Activated CD4-positive, alpha-beta memory T cell treated with anti-CD3 and anti-CD28 coated beads for 36 hours (primary cell): ENCODE results near the gene SLC25A6. TPM values are rescaled to one million over a fixed set of nuclear protein-coding genes. Genes with fewer than 3 reads are reported as not detected.
"Not testable (repeated sequence)": the region's sequence is repeated elsewhere in the genome, so short reads cannot be mapped to it uniquely, and the experiment has no call there.

Source experiments
- CTCF ChIA-PET: fragments of 350-600 bp; sonication (Branson Sonifier 250); formaldehyde crosslinking; loops from one replicate; lab custom pipeline; 2021; ENCODE audit warnings: antibody characterized with exemption, inconsistent platforms; lab: Charles Lee
- POLR2A ChIA-PET: fragments of 350-600 bp; sonication (Branson Sonifier 250); formaldehyde crosslinking; loops from one replicate; lab custom pipeline; 2021; ENCODE audit warnings: antibody characterized with exemption; lab: Charles Lee
- DNase-seq: peaks from one replicate; pipeline ENCODE4 v3.0.0-alpha.2; 2020
- H3K27ac Mint-ChIP-seq: one replicate; pipeline ENCODE4 v1.8.0; 2021; ENCODE audit warnings: mixed read lengths
- H3K27me3 Mint-ChIP-seq: one replicate; pipeline ENCODE4 v1.8.0; 2021; ENCODE audit warnings: mixed read lengths
- H3K36me3 Mint-ChIP-seq: one replicate; pipeline ENCODE4 v1.8.0; 2021; ENCODE audit warnings: mixed read lengths
- H3K4me1 Mint-ChIP-seq: one replicate; pipeline ENCODE4 v1.8.0; 2021; ENCODE audit warnings: low read depth, mixed read lengths
- H3K4me3 Mint-ChIP-seq: one replicate; pipeline ENCODE4 v1.8.0; 2021; ENCODE audit warnings: mild to moderate bottlenecking, mixed read lengths
- H3K9me3 Mint-ChIP-seq: one replicate; pipeline ENCODE4 v1.8.0; 2021; ENCODE audit warnings: mixed read lengths
- intact Hi-C: fragments of 100-400 bp; cut with micrococcal nuclease; formaldehyde crosslinking; loops from one replicate; pipeline ENCODE4 v1.15.1; 2023
- total RNA-seq, 2 experiments: library from RNA; stranded (reverse); gene quantifications; one replicate each; pipeline ENCODE4 v1.2.3, GENCODE V29; 2021

Gene SLC25A6
- total RNA-seq, 2 experiments from 2014 or later = 399 to 407 TPM

DNA sequence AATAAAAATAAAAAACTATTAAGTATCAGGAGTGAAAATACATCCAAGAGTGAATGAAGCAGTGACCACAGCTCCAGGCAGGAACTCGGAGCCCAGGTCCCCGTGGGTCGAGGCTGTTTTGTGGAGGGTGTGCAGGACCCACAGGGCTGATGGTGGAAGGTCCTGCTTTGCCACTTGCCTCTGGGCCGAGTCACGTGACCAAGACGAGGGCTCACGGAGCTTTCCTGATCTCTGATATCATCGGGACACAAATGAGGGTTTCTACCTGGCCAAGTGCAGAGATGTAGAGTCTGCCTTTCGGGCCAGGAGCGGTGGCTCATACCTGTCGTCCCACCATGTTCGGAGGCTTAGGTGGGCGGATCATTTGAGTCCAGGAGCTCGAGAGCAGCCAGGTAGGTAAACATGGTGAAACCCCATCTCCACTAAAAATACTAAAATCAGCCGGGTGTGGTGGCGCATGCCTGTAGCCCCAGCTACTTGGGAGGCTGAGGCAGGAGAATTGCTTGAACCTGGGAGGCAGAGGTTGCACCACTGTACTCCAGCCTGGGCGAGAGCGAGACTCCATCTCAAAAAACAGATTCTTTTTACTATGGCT, 7.2 kb downstream of the SLC25A6 start:
- H3K27ac Mint-ChIP-seq = no peak overlapping the region
- DNase-seq = no peak
- peaks cover 25% of the 10 kb centered on the region for H3K4me1 Mint-ChIP-seq
- ChIA-PET POLR2A (no interaction called here), CTCF (no interaction called here)
- peaks cover 48% of the 10 kb centered on the region for H3K36me3 Mint-ChIP-seq
- no peak overlapping the region for H3K4me3 Mint-ChIP-seq
- H3K9me3 Mint-ChIP-seq = no peaks in the 10 kb centered on the region
- H3K27me3 Mint-ChIP-seq = no peaks in the 10 kb centered on the region
- intact Hi-C loops = no loop called here

DNA sequence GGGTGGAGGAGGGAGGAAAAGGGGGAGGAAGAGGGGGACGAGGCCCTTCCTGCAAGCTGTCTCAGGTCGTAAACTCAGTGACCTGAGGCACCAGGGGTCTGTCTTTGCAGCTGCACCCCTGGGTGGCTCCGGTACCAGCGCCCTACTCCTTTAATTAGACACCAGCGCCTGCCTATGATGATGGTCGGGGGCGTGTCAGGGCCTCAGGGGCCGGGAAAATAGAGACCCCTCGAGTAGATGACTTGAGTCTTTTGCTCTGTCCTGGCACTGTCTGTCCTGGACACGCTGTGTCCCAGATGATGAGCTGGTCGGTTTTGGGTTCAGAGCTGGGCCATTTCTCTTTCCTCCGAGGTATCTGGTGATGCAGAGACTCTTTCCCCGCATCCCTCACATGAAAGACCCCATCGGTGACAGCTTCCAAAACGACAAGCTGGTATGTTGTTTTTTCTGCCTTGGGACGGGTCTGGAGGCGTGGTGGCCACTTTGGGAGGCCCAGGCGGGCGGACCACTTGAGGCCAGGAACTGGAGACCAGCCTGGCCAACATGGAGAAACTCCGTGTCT, 11.2 kb downstream of the SLC25A6 start:
- ChIA-PET POLR2A (no interaction called here), CTCF (no interaction called here)
- Mint-ChIP-seq H3K36me3 (peaks cover 12% of the 10 kb centered on the region), H3K9me3 (no peaks in the 10 kb centered on the region), H3K27me3 (no peaks in the 10 kb centered on the region), H3K27ac (no peak overlapping the region), H3K4me1 (peaks cover 4% of the 10 kb centered on the region), H3K4me3 (no peak overlapping the region)
- intact Hi-C loops = no loop called here
- DNase-seq = no peak

DNA sequence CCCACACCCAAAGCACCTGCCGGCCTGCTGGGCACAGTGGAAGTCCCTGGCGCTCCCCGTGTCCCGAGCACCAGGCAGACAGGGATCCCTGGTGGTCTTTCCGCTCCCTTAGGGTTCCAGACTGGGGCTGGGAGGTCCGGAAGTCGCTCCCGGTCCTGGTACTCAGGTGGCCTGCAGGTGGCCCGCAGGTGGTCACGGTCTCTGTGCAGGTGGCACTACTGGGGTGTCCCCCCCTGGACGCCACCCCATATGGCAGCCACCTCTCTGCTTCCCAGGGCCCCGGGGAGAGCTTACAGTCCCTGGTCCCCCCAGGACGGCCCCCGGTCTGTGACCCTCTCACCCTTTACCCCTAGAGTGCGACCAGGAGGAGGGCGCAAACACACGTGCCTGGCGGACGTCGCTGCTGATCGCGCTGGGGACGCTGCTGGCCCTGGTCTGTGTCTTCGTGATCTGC, 13.6 kb downstream of the SLC25A6 start:
- Mint-ChIP-seq H3K27ac (no peak overlapping the region), H3K36me3 (no peaks in the 10 kb centered on the region), H3K4me1 (peaks cover 3% of the 10 kb centered on the region), H3K4me3 (no peak overlapping the region), H3K27me3 (no peaks in the 10 kb centered on the region), H3K9me3 (no peaks in the 10 kb centered on the region)
- ChIA-PET POLR2A (no interaction called here), CTCF (no interaction called here)
- intact Hi-C loops = no loop called here
- DNase-seq = no peak

DNA sequence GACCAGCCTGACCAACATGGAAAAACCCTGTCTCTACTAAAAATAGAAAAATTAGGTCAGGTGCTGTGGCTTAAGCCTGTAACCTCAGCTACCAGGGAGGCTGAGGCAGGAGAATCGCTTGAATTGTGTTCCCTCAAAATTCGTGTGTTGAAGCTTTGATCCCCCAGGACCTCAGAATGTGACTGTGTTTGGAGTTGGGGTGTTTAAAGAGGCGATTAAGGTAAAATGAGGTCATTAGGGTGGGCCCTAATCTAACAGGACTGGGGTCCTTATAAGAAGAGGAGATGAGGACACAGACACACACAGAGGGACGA, 23.6 kb downstream of the SLC25A6 start:
- Mint-ChIP-seq H3K4me1 (no peaks in the 10 kb centered on the region), H3K27ac (no peak overlapping the region)
- POLR2A ChIA-PET = no interaction called here

DNA sequence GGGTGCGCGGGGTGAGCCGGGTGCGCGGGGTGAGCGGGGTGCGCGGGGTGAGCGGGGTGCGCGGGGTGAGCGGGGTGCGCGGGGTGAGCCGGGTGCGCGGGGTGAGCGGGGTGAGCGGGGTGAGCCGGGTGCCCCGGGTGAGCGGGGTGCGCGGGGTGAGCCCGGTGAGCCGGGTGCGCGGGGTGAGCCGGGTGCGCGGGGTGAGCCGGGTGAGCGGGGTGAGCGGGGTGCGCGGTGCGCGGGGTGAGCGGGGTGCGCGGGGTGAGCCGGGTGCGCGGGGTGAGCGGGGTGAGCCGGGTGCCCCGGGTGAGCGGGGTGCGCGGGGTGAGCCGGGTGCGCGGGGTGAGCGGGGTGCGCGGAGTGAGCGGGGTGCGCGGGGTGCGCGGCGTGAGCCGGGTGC, 25.6 kb downstream of the SLC25A6 start:
- H3K9me3 Mint-ChIP-seq, H3K27ac Mint-ChIP-seq, POLR2A ChIA-PET, DNase-seq, CTCF ChIA-PET, H3K36me3 Mint-ChIP-seq, H3K4me1 Mint-ChIP-seq, H3K4me3 Mint-ChIP-seq, intact Hi-C loops, H3K27me3 Mint-ChIP-seq: not testable (repeated sequence)

More for the DNA sequence above, 23.6 kb downstream of the SLC25A6 start:
- intact Hi-C loops = no loop called here
- H3K36me3 Mint-ChIP-seq = peaks cover 6% of the 10 kb centered on the region
- CTCF ChIA-PET = no interaction called here
- no peak for DNase-seq
- H3K4me3 Mint-ChIP-seq = no peak overlapping the region
- no peaks in the 10 kb centered on the region for H3K27me3 Mint-ChIP-seq
- H3K9me3 Mint-ChIP-seq = no peaks in the 10 kb centered on the region

DNA sequence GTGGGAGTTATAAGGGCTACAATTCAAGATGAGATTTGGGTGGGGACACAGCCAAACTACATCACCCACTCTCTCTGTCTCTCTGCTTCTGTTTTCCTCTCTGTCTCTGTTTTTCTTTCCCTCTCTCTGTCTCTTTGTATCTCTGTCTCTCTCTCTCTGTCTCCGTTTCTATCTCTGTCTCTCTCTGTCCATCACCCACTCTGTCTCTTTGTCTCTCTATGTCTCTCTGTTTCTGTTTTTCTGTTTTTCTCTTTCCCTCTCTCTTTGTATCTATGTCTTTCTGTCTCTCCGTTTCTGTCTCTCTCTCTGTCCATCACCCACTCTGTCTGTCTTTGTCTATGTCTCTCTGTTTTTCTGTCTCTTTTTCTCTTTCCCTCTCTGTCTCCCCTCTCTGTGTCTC, 30.0 kb downstream of the SLC25A6 start:
- ChIA-PET CTCF (no interaction called here), POLR2A (no interaction called here)
- Mint-ChIP-seq H3K4me3 (no peak overlapping the region), H3K36me3 (peaks cover 13% of the 10 kb centered on the region), H3K4me1 (no peaks in the 10 kb centered on the region), H3K27me3 (no peaks in the 10 kb centered on the region), H3K27ac (no peak overlapping the region), H3K9me3 (peaks cover 8% of the 10 kb centered on the region)
- DNase-seq = no peak
- intact Hi-C loops = no loop called here

DNA sequence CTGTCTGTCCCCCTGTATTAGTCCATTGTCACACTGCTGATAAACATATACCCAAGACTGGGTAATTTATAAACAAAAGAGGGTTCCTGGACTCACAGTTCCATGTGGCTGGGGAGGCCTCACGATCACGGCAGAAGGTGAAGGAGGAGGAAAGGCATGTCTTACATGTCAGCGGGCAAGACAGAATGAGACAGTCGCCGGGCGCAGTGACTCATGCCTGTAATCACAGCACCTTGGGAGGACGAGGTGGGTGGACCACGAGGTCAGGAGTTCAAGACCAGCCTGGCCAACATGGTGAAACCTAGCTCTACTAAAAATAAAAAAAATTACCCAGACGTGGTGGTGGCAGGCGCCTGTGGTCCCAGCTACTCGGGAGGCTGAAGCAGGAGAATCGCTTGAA, 30.6 kb downstream of the SLC25A6 start:
- intact Hi-C loops = no loop called here
- POLR2A ChIA-PET = no interaction called here
- H3K36me3 Mint-ChIP-seq = peaks cover 13% of the 10 kb centered on the region

DNA sequence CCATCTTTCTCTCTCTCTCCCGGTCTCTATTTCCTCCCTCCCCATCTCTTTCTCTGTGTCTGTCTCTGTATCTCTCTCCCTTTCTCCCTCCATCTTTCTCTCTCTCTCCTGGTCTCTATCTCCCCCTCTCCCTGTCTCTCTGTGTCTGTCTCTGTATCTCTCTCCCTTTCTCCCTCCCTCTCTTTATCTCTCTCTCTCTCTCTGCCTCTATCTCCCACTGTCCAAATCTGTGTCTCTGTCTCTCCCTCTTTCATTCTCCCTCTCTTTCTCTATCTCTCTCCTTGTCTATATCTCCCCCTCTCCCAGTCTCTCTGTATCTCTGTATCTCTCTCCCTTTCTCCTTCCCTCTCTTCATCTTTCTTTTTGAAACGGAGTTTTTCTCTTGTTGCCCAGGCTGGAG, 31.7 kb downstream of the SLC25A6 start:
- DNase-seq = no peak
- Mint-ChIP-seq H3K9me3 (peaks cover 8% of the 10 kb centered on the region), H3K36me3 (peaks cover 13% of the 10 kb centered on the region), H3K27me3 (no peaks in the 10 kb centered on the region), H3K4me1 (peaks cover 7% of the 10 kb centered on the region), H3K27ac (no peak overlapping the region), H3K4me3 (no peak overlapping the region)
- ChIA-PET CTCF (no interaction called here), POLR2A (no interaction called here)
- intact Hi-C loops = no loop called here

More for the DNA sequence above, 30.6 kb downstream of the SLC25A6 start:
- H3K27me3 Mint-ChIP-seq = no peaks in the 10 kb centered on the region
- peak; percentile 37 for DNase-seq
- H3K9me3 Mint-ChIP-seq = peaks cover 8% of the 10 kb centered on the region
- H3K4me1 Mint-ChIP-seq = no peaks in the 10 kb centered on the region
- H3K27ac Mint-ChIP-seq = no peak overlapping the region
- CTCF ChIA-PET = no interaction called here
- H3K4me3 Mint-ChIP-seq = no peak overlapping the region

DNA sequence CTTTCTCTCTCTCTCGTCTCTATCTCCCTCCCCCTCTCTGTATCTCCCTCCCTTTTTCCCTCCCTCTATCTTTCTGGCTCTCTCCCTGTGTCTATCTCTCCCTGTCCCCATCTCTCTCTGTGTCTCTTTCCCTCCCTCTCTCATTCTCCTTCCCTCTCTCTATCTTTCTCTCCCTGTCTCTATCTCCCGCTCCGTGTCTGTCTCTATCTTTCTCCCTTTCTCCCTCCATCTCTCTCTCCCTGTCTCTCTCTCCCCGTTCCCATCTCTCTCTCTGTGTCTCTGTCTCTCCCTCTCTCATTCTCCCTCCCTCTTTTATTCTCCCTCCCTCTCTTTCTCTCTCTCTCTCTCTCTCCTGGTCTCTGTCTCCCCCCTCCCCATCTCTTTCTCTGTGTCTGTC, 32.4 kb downstream of the SLC25A6 start:
- ChIA-PET CTCF (no interaction called here), POLR2A (no interaction called here)
- peaks cover 8% of the 10 kb centered on the region for H3K9me3 Mint-ChIP-seq
- H3K36me3 Mint-ChIP-seq = peaks cover 11% of the 10 kb centered on the region
- DNase-seq = no peak
- no peak overlapping the region for H3K4me3 Mint-ChIP-seq
- H3K27ac Mint-ChIP-seq = no peak overlapping the region
- no peaks in the 10 kb centered on the region for H3K27me3 Mint-ChIP-seq
- intact Hi-C loops = no loop called here
- peaks cover 7% of the 10 kb centered on the region for H3K4me1 Mint-ChIP-seq

DNA sequence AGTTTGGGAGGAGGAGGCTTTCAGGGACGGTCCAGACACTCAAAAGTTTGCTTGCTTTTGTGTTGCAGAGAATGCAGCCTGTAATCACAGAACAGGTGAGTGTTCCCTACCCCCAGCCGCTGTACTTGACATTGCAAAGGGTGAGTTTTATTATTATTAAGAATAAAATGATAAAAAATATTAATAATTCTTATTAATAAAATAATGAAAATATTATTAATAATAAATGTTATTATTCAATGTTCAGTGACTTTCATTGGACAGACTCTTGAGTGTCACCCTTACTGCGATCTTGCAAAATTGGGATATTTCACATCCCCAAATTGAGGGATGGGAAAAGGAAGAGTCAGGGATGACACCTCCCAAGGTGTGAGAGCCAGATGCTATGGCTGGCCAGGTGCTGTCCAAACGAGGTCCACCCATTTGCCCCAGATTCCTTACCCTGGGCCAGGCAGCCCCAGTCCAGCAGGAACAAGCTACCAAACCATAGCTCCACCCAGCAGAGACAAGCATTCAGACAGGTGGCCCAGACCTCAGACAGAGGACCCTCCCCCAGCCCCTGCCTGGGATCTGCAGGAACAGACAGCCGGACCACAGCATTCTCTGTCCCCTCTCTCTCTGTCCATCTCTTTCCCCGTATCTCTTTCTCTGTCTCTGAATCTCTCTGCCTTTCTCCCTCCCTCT, 33.0 kb downstream of the SLC25A6 start:
- peaks cover 7% of the 10 kb centered on the region for H3K4me1 Mint-ChIP-seq
- peaks cover 11% of the 10 kb centered on the region for H3K36me3 Mint-ChIP-seq
- ChIA-PET CTCF (no interaction called here), POLR2A (no interaction called here)
- intact Hi-C loops = no loop called here
- no peak overlapping the region for H3K27ac Mint-ChIP-seq
- no peak for DNase-seq
- H3K27me3 Mint-ChIP-seq = no peaks in the 10 kb centered on the region
- no peak overlapping the region for H3K4me3 Mint-ChIP-seq
- H3K9me3 Mint-ChIP-seq = peaks cover 8% of the 10 kb centered on the region

DNA sequence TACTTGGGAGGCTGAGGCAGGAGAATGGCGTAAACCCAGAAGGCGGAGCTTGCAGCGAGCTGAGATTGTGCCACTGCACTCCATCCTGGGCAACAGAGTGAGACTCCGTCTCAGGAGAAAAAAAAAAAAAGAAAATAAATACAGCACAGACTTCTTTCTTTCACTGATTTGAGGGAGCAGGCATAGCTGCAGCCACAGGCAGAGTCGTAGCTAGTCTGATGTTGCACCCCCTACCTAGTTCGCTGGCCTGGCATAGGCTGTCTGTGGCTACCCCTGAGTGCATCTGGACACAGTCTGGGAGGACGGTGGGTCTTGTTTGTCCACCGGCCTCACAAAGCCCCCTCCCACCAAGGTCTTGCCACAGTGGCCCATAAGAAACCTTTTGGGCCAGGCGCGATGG, 33.9 kb downstream of the SLC25A6 start:
- H3K4me3 Mint-ChIP-seq = no peak overlapping the region
- peaks cover 8% of the 10 kb centered on the region for H3K9me3 Mint-ChIP-seq
- CTCF ChIA-PET = no interaction called here
- H3K27ac Mint-ChIP-seq = no peak overlapping the region
- intact Hi-C loops = no loop called here
- peaks cover 11% of the 10 kb centered on the region for H3K36me3 Mint-ChIP-seq
- no peak for DNase-seq
- POLR2A ChIA-PET = no interaction called here
- H3K4me1 Mint-ChIP-seq = peaks cover 7% of the 10 kb centered on the region
- no peaks in the 10 kb centered on the region for H3K27me3 Mint-ChIP-seq

DNA sequence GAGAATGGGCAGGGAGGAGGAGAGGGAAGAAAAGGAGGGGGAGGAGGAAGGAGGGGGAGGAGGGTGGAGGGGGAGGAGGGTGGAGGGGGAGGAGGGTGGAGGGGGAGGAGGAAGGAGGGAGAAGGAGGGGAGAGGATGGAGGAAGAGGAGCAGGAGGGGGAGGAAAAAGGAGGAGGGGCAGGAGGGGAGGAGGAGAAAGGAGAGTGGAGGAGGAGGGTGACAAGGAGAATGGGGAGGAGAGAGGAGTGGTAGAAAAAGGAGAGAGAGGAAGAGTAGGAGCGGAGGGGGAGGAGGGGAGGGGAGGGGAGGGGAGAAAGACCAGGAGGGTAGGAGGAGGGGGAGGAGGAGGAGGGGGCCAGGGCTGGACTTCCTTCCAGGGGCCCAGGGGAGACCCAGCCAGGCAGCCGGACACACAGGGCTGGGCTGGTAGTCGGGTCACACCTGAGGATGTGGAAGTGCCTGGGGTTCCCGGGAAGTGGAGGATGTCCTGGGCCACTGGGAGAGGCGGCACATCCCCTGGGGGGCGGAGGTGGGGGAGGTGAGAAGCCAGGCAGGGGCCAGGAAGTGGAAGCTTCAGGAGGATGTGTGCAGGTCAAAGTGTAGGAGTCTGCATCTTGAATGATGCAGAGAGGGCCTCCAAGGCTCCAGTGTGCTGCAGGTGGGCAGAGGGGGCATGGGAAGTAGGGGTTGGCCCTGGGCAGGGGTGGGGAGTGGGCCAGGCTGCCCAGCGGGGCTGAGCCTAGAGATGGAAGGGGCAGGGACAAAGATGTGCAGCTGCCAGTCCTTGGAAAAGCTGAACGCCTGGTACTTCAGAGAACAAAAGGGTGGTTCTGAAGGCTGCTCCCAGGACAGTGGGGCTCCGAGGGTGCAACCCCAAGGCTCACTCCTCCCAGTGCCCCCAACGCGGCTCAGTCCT, 36.5 kb downstream of the SLC25A6 start:
- Mint-ChIP-seq H3K27me3 (no peaks in the 10 kb centered on the region), H3K4me1 (peaks cover 7% of the 10 kb centered on the region), H3K27ac (no peak overlapping the region), H3K9me3 (peaks cover 8% of the 10 kb centered on the region), H3K4me3 (no peak overlapping the region), H3K36me3 (peaks cover 11% of the 10 kb centered on the region)
- DNase-seq = no peak
- ChIA-PET POLR2A (no interaction called here), CTCF (no interaction called here)
- intact Hi-C loops = no loop called here
